Urinary bladder (tissue), 4 donors: ENCODE measurements around the gene GCNT2. TPM values are rescaled to one million over a fixed set of nuclear protein-coding genes. Genes with fewer than 3 reads are reported as not detected.
"Not testable (repeated sequence)": the region's sequence is repeated elsewhere in the genome, so short reads cannot be mapped to it uniquely, and the experiment has no call there.

Experiments
- DNase-seq: peaks from one replicate; pipeline ENCODE4 v3.0.0-alpha.2; 2015; ENCODE audit errors: extremely low spot score
- H3K27ac ChIP-seq: one replicate; pipeline ENCODE4 v1.5.1; 2013; ENCODE audit warnings: low read depth, mild to moderate bottlenecking, moderate library complexity
- H3K36me3 ChIP-seq: one replicate; pipeline ENCODE4 v1.6.1; 2013; ENCODE audit warnings: mild to moderate bottlenecking, moderate library complexity; ENCODE audit not compliant: insufficient read depth
- H3K4me1 ChIP-seq: one replicate; pipeline ENCODE4 v1.6.1; 2013; ENCODE audit warnings: mild to moderate bottlenecking, moderate library complexity; ENCODE audit not compliant: insufficient read depth
- H3K4me3 ChIP-seq: one replicate; pipeline ENCODE4 v1.5.1; 2013; ENCODE audit warnings: low read depth, low read length
- WGBS: extraction: QIAGEN DNeasy Blood & Tissue Kit; methylation state at CpG from one replicate; pipeline ENCODE4 v1.1.7; 2013; 5-methylcytosine and 5-hydroxymethylcytosine counted together
- polyA plus RNA-seq: library from polyadenylated mRNA; stranded (reverse); fragments of 200-250 nt; gene quantifications from one replicate; pipeline ENCODE4 v1.2.3, GENCODE V29; 2013
- total RNA-seq: library from RNA; depleted of rRNA; stranded (reverse); fragments of >200 nt; gene quantifications from one replicate; pipeline ENCODE4 v1.2.3, GENCODE V29; 2014
- donor health status: healthy with polysubstance abuse.
- donor health status: healthy.

Gene GCNT2
- total and polyA plus RNA-seq, 2 donors: 1.5 to 15.0 TPM

DNA sequence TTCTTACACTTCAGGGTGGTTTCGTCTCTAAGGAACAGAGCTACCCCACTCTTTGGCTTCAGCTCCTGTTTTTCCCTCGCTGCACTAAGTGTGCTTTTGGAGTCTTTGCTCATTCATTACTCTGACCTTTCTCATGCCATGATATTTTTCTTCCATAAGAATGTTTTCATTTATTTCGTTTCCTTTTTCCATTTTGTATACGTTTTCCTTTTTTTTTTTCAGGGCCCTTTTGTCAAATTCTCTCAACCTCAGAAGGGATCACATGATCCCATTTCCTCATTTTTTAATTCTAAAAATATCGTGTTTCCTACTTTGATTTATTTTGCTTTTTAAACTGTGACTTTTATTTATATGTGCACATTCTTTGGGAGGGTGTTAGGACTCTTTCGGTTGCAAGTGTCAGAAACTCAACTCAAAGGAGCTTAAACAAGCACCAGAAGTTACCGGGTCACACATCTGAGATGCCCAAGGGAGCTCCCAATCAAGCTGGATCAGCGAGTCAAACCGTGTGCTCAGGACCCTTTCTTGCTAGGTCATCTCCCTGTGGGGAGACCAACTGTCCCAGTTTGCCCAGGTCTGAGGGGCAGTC lies 40.6 kb downstream of the GCNT2 start:
- no peak overlapping the region for H3K27ac ChIP-seq

DNA sequence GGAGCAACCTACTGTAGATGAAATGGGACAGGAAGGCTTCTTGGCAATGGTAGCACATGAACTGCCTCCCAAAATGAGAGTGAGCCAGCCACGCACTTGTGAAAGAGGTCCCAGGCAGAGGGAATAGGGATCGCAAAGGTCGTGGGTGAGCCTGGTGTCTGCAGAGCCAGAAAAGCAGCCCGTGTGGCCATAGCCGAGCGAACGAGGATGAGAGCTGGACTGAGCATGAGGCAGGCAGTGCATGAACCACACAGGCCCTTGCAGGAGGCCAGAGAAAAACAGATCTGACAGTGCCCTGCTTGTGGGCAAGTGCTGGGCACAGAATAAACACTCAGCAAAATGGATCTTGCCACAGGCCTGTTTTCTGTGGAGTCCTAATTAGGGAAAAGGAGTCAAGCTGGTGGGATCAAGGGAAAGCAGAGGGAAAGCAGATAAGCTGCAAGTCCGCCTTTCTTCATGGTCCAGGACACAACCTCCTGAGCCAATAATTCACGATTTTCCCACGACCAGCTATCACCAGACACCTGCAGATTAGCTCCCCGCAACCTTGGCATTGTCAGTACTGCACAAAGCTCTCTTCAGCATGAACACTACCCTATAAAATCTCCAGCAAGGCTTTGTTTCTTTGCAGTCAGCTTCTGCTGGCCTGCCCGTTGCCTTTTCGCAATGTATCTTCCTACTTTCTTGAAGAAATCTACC lies 44.0 kb downstream of the GCNT2 start:
- 81% methylated on average over 13 of the region's 13 CpGs for WGBS
- Histone ChIP-seq H3K4me3 (no peak overlapping the region), H3K4me1 (no peaks in the 10 kb centered on the region), H3K36me3 (no peaks in the 10 kb centered on the region), H3K27ac (no peak overlapping the region)
- no peak for DNase-seq

More for the DNA sequence above, 40.6 kb downstream of the GCNT2 start:
- 55% methylated on average over 9 of the region's 9 CpGs for WGBS
- Histone ChIP-seq H3K4me1 (no peaks in the 10 kb centered on the region), H3K4me3 (no peak overlapping the region), H3K36me3 (no peaks in the 10 kb centered on the region)
- no peak for DNase-seq

DNA sequence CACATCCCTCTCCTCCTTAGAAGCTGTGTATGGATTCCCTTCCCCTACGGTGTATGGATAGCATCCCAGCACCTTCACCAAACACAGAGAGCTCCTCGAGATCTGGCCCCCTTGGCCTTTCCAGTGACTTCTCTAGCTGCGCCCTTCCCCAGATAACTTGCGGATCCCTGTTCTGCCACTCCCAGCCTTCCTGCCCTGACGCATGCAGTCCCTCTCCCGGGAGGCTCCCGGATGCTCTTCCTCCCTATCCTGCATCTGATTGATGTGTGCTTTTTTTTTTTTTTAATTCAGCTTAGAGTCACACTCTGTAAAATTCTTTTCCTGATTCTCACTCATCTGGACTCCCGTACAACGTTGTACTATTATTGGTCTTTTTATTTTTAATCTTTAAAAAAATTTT lies 44.8 kb downstream of the GCNT2 start:
- no peak overlapping the region for H3K4me3 ChIP-seq

DNA sequence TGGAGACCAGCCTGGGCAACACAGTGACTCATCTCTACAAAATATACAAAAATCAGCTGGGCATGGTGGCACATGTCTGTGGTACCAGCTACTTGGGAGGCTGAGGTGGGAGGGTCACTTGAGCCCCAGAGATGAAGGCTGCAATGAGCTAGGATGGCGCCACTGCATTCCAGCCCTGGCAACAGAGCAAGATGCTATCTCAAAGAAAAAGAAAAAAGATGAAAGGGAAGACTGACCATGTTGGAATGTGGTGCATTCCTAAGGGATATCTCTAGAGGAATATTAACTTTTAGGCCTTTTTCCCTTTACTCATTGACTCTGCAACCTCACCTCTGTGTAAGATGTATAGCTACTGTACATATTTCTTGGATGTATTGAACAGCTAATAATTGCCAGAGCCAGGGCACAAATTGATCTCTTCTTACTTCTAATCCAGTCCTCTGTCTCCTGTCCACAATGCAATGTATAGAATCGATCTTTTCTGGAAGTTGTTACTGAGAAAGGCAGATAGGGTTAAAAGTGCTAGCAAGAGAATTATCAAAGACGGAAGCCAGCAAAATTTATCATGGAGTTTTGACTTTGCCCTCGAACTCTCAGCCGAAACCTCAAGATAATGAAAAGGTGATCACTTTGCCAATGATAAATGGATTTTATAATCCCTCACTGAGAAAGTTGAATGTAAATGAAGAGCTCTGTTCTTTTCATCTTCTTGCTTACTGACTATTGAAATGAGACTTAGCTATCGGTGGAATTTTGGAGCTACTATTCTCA lies 46.3 kb downstream of the GCNT2 start:
- H3K36me3 ChIP-seq: no peaks in the 10 kb centered on the region
- DNase-seq: no peak
- H3K4me3 ChIP-seq: no peak overlapping the region
- no peak overlapping the region for H3K27ac ChIP-seq
- H3K4me1 ChIP-seq: no peaks in the 10 kb centered on the region
- WGBS: 76% methylated on average over 6 of the region's 6 CpGs

More for the DNA sequence above, 44.8 kb downstream of the GCNT2 start:
- H3K4me1 ChIP-seq: no peaks in the 10 kb centered on the region
- no peak for DNase-seq
- WGBS: 86% methylated on average over 9 of the region's 9 CpGs
- no peaks in the 10 kb centered on the region for H3K36me3 ChIP-seq
- no peak overlapping the region for H3K27ac ChIP-seq

DNA sequence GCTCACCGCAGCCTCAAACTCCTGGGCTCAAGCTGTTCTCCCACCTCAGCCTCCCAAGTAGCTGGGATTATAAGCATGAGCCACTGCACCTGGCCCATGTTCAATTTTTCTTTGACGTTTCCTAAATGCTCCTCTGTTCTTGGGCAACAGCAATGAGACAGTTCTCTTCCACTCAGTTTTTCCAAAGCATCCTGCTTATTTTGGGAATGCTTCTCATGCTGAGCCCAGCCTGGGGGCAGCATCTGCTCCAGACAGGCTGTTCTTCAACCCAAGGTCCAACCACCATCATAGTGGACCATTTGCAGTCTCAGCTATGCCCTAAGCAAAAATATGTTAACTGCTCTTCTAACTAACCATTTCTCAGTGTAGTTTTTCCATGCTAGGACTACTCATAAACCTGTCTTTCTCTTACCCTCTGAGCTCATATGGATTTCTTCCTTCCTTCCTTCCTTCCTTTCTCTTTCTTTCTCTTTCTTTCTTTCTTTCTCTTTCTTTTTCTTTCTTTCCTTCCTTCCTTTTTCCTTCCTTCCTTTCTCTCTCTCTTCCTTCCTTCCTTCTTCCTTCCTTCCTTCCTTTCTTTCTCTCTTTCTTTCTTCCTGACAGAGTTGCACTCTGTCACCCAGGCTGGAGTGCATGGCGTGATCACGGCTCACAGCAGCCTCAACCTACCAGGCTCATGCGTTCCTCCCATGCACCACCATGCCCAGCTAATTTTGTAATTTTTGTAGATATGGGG lies 48.4 kb downstream of the GCNT2 start:
- Histone ChIP-seq H3K27ac (no peak overlapping the region), H3K36me3 (no peaks in the 10 kb centered on the region), H3K4me3 (no peak overlapping the region), H3K4me1 (no peaks in the 10 kb centered on the region)
- no peak for DNase-seq
- WGBS: 84% methylated on average over 5 of the region's 5 CpGs

DNA sequence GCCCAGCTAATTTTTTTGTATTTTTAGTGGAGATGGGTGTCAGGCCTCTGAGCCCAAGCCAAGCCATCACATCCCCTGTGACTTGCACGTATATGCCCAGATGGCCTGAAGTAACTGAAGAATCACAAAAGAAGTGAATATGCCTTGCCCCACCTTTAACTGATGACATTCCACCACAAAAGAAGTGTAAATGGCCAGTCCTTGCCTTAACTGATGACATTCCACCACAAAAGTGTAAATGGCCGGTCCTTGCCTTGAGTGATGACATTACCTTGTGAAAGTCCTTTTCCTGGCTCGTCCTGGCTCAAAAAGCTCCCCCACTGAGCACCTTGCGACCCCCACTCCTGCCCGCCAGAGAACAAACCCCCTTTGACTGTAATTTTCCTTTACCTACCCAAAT lies 54.4 kb downstream of the GCNT2 start:
- H3K4me3 ChIP-seq, H3K36me3 ChIP-seq, DNase-seq, H3K4me1 ChIP-seq, H3K27ac ChIP-seq: not testable (repeated sequence)
- 85% methylated on average over 5 of the region's 5 CpGs for WGBS

DNA sequence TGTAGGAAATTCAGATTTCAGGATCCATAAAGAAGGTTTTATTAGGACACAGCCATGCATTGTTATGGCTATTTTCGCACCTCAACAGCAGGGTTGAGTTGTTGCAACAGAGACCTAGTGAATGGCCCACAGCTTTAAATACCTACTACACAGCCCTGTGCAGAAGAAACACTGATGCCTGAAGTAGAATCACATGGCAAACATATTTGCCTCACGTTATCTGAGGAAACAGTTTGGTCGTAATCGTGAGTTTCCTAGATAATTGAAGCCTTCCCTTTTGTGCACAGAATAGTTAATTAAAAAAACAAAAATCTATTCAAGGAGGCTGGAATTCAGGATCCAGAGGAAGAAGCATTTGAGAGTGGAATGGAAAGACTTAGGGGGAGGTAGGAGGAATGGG lies 55.1 kb downstream of the GCNT2 start:
- whole genome bisulfite sequencing: 75% methylated on average over 4 of the region's 4 CpGs

DNA sequence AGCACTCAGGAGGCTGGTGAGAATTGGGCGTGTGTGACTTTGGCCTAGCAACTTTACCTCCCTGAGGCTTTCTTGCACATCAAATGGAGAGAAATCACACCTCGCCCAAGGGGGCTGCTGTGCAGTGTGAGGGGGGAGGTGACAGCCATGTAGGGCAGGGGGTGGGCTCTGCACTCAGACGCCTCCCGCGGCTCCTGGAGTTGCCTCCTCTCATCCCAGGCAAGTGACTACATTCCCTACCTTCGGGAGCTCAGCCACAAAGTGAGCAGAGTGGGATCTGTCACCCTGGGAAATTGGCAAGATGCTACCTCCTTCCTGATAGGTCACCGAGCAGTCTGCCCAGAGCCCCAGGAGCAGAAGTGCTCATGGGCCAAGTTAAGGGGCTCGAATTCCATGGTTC lies 56.0 kb downstream of the GCNT2 start:
- no peaks in the 10 kb centered on the region for H3K36me3 ChIP-seq
- H3K4me1 ChIP-seq: no peaks in the 10 kb centered on the region
- DNase-seq: no peak
- H3K4me3 ChIP-seq: no peak overlapping the region
- 77% methylated on average over 8 of the region's 8 CpGs for WGBS
- no peak overlapping the region for H3K27ac ChIP-seq

More for the DNA sequence above, 55.1 kb downstream of the GCNT2 start:
- Histone ChIP-seq H3K27ac (no peak overlapping the region), H3K4me3 (no peak overlapping the region), H3K36me3 (no peaks in the 10 kb centered on the region), H3K4me1 (no peaks in the 10 kb centered on the region)
- no peak for DNase-seq

DNA sequence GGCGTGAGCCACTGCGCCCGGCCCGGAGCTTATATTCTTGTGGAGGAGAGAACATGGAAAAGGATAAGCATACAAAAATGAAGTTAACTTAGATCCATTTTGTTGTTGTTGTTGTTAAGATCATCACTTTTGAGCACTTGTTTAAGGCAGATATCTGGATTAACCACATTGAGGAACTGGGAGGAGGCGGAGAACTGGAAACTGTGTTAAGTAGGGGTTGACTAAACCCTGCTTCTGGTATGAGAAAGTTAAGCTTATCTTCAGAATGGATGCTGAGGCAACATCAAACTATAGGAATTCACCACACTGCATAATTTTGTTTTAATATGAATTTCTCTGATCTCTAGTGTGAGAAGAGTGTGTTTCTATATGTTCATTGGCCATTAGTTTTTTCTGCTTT lies 57.6 kb downstream of the GCNT2 start:
- Histone ChIP-seq H3K27ac (no peak overlapping the region), H3K4me3 (no peak overlapping the region), H3K36me3 (no peaks in the 10 kb centered on the region), H3K4me1 (no peaks in the 10 kb centered on the region)
- DNase-seq: no peak
- WGBS: 96% methylated on average over 5 of the region's 5 CpGs

DNA sequence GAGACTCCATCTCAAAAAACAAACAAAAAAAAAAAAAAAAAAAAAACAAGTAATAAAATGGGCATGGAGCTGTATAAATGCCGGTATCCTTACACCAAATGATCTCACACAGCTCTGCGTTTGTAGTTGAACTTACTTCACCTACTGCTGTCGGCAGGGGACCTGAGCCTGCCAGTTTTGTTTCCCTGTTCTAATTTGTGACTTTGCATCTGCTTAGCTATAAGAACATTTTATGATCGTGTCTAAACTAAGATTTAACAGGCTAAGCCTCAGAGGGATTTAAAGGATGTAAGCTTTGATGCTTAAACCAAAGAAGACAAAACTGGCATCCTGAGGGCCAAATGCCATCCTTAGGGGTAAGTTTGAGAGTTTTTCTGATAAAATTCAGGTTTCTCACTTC lies 58.7 kb downstream of the GCNT2 start:
- Histone ChIP-seq H3K4me1 (no peaks in the 10 kb centered on the region), H3K36me3 (no peaks in the 10 kb centered on the region), H3K27ac (no peak overlapping the region), H3K4me3 (no peak overlapping the region)
- no peak for DNase-seq
- 45% methylated on average over 4 of the region's 4 CpGs for WGBS

DNA sequence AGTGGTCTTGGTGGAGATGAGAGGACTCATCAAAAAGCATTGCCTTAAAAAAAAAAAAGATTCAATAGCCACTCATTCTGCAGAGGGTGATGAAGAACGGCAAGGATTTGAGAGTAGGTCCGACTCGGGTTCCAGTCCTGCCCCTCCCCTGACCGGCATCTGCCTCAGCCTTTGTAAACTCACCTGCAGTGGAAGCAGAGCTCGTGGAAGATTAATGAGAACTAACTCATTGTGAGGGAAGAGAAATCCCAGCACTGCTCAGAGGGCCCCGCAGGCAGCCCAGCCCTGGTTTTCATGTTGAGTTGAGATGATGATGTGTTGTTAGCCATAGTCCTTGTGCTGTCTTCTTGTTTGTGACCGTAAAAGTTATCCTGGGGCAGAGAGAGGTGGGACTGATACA lies 59.4 kb downstream of the GCNT2 start:
- no peak for DNase-seq
- Histone ChIP-seq H3K27ac (no peak overlapping the region), H3K36me3 (no peaks in the 10 kb centered on the region), H3K4me1 (no peaks in the 10 kb centered on the region), H3K4me3 (no peak overlapping the region)
- WGBS: 70% methylated on average over 7 of the region's 7 CpGs

DNA sequence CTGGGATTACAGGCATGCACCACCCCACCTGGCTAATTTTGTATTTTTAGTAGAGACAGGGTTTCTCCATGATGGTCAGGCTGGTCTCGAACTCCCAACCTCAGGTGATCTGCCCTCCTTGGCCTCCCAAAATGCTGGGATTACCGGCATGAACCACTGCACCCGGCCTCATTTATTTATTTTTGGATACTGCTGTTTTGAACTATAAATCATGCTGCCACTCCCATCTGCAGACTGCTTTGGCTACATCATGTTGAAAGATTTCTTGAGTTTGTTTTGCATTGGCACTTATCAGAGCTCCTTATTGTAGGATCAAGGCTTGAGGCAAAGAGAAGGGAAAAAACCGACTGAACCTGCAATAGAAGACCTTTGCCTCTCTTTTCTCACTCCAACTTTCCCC lies 60.3 kb downstream of the GCNT2 start:
- not testable (repeated sequence) for H3K27ac ChIP-seq, H3K4me1 ChIP-seq, H3K36me3 ChIP-seq, DNase-seq, H3K4me3 ChIP-seq
- 70% methylated on average over 4 of the region's 4 CpGs for WGBS

DNA sequence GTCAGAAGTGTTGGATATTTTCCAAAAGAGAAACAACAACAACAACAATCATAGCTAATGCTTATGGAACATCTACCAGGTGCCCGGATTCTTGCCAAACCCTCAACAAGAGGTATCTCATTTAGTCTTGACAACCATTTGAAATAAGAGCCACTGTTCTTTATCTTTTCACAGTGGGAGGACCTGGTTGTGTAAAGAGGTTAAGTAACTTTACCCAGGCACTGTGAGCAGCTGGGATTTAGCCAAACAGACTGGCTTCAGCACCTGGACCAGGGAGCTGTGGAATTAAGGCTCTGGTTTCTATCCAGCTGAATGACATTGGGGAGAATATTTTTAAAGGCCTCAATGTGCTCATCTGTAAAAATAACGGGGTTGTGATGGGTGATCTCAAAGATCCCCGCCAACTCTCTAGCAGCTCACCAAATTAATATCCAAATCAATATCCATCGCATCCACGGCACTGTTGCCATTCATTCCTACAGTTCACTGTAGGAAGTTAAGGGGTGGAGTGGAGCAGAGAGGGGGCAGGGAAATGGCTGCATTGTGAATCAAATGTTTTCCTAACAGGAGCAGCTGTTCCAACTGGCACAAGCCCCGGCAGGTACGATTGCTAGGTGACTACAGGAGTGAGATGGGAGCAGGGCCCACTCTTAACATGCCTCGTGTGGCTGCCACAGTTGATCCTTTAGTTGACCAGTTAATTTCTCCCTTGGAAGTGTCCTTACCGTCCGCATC lies 61.8 kb downstream of the GCNT2 start:
- DNase-seq: no peak
- Histone ChIP-seq H3K4me1 (no peaks in the 10 kb centered on the region), H3K36me3 (no peaks in the 10 kb centered on the region), H3K4me3 (no peak overlapping the region), H3K27ac (no peak overlapping the region)
- WGBS: 64% methylated on average over 10 of the region's 10 CpGs
